ENCODE data around the gene NAA80.

- TF ChIP-seq CTCF (conservative IDR thresholded peaks at IDR 0.05; ENCODE audit: low read depth, low read length), result no peak
- no peak for TF ChIP-seq EZH2 (IDR thresholded peaks at IDR 0.05; ENCODE audit: borderline replicate concordance, low read depth, low read length, poor library complexity, severe bottlenecking)
Observed at GRCh38 chr3:50275141-50275995, 23.8 kb downstream of the NAA80 start.

Data from A673 (cell line).